CD4-positive, alpha-beta T cell treated with Interleukin-12 subunit alpha and Interleukin-12 subunit beta, for 1 hour (primary cell): Measurements from ENCODE around the gene ASAP2.
"Not testable (repeated sequence)": the region's sequence is repeated elsewhere in the genome, so short reads cannot be mapped to it uniquely, and the experiment has no call there.

ENCODE experiments used
- DNase-seq: peaks from one replicate; pipeline ENCODE4 v3.0.0-alpha.2; 2020

Gene ASAP2

DNA sequence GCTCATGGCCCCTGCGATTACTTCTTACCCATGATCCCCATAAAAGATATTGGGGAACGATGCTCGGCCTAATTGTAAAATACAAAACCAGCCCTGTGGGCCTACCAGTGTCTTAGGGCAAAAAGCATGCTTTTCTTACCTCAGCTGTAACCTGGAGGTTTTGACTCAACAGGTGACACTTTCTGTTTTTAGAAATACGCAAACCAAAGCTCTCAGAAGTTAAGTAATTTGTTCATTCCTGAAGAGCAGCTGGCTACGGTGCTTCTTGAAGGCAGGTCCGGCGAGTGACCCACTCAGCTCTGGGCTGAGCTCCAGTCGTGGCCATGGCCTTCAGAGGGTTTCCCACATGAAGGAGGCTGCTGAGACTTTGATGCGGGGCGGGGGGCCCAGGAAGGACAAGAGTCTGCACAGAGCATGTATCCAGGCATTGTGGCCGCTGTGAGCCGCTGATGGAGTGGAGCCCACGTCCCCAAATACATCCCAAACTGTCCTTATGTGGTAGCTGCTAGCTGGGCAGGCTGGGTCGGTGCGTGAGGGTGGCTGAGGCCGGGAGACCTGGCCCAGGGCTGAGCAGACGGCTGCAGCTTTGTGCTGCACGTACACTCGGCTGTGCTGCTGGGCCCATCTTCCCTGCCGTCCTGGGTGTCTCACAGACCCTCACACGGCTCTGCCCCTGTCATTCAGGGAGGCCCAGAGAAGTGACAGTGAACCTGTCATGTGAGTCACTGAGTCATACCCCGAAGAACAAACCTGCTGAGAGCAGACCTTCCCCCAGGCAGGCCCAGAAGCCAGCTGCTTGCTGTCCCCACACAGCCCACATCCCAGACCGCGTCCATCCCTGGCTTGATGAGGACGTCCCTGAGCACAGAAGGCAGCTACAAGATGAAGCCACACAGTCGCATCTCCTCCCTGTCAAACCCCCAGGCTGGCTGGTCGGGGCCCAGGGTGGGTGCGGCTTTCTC lies 182.6 kb downstream of the ASAP2 start:
- no peak for DNase-seq

DNA sequence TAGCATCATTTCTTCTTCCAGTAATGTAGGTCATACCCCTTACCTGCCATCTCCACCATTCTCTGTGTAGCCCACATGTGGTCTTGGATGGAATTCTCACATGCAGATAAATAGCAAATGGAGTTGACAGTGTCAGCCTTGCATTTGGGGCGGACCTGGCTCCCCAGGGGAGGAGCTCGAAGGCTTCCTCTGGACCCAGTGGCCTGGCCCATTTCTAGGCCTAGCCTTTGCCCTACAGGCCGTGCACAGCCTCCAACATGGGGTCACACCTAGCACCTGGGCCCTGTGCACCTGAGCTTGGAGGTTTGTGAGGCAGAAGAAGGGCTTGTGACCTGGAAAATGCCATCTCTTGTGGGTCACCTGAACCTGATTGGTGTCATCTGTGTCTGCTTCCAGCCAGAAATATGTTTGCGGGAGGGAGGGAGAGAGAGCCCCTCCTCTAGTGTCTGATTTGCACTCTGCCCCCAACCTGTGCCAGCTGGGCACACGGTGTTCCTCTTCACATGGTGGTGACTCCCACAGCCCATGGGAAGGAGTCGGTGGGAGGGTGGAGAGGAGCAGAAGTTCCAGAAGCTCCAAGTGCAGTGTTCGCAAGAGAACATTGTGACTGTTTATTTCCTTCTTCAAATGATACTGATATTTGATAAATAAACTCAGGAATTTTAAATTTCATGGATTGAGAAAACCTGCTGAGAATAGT lies 183.7 kb downstream of the ASAP2 start:
- DNase-seq = no peak

DNA sequence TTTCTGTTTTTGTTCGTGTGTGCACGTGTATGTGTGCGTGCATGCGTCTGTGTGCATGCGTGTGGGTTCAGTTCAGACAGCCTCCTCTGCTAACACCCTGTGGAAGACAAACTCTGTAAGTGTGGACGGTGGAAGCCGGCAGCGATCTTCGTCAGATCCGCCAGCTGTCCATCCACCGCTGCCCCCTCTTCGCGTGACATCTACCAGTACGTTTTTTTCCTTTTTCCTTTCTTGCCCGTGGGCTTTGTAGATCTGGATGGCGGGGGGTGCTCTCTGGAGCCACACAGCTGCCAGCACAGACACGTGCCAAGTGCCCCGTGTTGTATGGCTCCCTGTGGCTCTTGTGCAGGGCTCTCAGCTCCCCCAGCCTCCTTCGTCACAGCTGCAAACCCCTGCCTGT lies 184.4 kb downstream of the ASAP2 start:
- DNase-seq = no peak

DNA sequence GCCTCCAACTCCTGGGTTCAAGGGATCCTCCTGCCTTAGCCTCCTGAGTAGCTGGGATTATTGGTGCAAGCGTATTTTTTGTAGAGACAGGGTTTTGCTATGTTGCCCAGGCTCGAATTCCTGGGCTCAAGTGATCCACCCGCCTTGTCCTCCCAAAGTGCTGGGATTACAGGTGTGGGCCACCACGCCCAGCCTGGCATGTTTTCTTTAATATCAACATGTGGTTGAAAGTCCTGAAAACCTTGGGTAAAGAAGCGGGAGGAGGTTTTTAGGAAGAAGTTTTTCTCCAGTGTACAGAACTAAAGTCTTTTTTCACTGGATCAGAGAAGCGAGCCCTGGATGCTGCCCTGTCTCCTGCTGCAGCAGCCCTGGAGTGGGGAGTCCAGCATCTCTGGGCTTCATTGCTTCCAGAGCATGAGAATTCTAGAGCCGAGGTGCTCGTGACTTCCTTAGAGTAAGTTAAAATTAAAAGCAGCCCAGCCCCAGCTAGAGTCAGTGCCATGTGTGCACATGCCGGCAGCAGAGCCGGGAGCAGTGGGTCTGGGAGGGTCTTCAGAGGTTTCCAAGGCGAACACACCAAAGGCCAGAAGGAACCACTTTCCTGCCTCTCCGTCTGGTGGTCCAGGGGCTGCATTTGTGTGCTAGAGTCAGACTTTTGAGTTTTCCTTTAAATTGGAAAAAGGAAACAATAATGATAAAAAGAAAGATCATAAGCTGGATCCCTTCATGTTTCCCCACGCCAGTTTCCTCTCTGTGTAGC lies 185.5 kb downstream of the ASAP2 start:
- no peak for DNase-seq

DNA sequence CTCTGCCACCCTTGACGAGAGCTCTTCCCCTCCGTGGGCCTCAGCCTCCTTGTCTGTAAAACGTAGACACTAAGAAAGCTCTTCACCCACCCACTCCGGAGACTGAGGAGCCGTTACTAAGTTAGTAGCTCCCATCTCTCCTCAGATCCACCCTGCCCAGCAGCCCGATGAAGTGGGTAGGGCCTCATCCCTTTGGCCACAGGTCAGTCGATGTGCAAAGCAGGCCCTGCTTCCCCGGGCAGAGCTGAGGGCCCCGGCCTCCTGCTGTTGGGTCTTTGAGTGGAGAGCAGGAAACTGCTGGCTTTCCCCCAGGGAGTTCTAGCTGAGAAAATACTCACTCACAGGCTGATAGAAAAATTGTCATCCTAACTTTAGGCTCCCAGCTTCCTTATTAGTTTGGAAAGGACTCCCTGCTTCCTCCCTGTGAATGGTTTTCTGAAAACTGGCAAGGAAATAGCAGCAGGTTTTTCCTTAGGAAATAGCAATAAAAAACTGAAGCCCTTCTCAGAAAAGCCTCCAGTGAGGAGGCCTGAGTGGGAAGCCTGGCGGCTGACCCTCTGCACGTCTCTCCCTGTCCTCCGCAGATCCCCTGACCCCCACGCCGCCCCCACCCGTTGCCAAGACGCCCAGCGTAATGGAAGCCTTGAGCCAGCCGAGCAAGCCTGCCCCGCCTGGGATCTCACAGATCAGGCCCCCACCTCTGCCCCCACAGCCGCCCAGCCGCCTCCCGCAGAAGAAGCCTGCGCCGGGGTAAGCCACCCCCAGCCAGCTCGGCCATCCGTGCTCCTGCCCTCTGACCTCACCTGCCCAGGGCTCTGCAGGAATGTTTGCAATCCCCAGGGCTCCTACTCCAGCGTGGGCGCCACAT lies 186.5 kb downstream of the ASAP2 start:
- DNase-seq = no peak

DNA sequence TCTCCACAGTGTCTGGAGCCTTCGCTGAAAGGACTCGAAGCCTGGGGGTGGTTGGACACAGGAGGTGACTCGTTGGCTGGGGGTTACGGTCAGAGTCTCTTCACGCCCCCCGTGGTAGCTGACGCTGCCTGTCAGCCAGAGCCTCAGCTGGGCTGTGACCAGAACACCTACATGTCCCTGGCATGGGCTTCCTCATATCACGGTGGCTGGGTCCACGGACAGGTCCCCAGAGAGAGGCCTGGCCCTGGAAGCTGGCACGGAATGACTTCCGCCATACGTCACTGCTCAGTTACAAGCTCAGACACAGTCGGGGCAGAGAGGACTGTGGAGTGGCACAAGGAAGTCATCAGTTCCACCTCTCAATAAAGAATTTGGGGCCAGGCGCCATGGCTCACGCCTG lies 188.2 kb downstream of the ASAP2 start:
- DNase-seq = no peak

DNA sequence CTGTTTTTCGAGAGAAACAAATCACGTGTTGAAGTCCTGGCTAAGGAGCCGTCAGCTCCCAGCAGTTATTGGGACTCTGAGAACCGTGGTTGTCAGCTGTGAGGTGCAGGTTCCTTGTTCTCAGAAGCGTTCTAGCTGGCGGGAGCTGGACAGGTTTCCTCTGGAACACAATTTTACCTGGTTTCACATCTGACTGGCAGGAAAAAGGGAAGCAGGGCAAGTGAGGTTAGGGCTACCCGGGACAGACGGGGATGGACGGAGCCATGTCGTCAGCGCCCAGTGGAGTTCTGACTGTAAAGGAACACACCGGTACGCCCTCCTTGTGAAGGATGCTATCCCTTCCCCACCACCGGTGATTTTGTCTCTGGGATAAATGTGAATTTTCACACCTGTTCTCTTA lies 190.6 kb downstream of the ASAP2 start:
- no peak for DNase-seq

DNA sequence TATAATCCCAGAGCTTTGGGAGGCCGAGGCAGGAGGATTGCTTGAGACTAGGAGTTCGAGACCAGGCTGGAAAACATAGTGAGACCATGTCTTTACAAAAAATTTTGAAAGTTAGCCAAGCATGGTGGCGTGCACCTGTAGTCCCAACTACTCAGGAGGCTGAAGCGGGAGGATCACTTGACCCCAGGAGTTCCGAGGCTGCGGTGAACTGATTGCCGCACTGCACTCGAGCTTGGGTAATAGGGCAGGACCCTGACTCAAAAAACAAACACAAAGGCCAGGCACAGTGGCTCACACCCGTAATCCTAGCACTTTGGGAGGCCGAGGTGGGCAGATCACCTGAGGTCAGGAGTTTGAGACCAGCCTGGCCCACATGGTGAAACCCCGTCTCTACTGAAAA lies 191.6 kb downstream of the ASAP2 start:
- not testable (repeated sequence) for DNase-seq

DNA sequence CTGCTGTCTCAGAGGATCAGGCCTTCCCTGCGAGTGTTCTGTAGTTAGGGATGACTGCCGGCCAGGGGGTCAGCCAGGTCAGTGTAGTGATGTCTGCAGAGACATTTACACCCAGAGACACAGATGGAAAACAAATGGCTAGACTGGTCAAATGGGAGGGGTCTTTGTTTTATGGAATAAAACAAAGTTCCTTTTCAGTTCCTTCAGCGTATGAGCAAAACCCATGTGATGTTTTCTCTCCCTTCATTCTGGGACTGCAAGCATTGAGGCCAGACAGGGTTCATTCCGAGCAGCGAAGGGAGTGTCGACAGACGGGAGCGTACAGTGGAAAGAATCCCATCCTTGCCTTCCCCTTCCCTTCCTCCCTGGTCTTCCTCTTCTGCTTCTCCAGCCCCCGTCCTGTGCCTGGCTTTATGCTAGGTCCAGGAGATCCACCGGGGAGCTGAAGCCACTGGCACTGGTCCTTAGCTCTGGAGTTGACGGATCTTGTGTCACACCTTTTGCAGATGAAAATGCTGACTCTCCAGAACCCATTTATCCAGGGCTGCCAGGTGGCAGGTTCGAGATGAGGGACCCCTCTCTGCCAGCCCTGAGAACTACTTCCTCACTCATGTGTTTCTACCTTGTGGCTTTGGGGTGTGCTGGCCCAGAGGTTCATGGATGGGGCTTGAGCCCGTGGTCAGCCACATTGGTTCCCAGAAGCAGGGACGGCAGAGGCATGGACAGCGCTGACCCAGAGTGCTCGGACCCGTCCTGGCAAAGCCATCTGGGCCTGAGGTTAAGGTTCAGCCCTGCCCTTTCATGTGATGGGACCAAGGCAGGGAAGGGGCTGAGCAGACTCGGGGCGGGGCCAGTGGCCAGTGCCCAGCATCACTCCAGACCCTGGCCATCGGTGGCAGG lies 192.5 kb downstream of the ASAP2 start:
- DNase-seq = no peak

DNA sequence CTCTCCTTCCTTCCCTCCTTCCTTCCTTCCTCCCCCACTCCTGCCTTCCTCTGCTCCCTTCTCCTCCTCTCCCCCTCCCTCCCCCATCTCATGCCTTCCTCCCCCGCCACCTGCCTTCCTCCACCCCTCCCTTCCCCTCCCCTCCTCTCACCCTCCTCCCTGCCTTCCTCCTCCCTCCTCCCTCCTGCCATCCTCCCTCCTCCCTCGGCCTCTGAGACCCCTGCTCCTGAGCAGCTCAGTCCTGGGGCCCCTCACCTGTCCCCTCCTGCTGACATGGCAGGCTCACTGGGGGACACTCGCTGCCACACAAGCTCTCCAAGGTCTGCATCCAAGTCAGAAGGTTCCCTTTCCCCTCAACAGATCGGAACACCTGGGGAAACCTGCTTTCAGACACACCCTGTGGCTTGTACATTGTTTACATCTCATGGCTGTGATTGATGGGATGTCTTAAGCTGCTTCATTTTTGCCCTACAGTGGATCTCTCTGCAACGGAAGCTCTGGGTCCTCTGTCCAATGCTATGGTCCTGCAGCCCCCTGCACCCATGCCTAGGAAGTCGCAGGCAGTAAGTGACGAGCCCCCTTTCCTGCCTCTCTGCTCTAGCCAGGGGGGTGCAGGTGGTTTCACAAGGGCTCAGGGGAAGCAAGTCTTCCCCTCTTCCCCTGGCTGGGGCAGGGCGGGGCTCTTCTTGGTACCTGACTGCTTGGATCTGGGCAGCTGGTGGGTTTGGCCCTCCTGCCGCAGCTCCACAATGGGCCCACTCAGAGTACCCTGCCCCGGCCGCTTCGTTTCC lies 193.9 kb downstream of the ASAP2 start:
- DNase-seq = no peak

DNA sequence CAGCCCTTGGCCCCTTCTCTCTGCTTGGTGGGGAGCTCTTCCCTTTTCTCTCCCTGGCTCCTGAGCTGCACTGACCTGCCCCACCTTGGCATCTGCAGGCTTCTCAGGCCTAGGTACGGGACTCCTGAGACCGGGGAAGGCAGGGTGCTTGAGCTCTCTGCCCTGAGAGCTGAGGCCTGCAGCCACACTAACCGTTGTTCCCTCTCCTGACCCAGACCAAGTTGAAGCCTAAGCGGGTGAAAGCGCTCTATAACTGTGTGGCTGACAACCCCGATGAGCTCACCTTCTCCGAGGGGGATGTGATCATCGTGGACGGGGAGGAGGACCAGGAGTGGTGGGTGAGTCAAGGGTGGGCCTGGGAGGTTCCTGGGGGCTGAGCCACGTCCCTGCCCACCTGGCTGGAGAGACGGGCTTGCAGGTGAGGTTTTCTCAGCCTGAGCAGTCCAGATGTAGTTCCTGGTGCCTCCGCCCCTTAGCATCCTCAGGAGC lies 194.5 kb downstream of the ASAP2 start:
- no peak for DNase-seq

DNA sequence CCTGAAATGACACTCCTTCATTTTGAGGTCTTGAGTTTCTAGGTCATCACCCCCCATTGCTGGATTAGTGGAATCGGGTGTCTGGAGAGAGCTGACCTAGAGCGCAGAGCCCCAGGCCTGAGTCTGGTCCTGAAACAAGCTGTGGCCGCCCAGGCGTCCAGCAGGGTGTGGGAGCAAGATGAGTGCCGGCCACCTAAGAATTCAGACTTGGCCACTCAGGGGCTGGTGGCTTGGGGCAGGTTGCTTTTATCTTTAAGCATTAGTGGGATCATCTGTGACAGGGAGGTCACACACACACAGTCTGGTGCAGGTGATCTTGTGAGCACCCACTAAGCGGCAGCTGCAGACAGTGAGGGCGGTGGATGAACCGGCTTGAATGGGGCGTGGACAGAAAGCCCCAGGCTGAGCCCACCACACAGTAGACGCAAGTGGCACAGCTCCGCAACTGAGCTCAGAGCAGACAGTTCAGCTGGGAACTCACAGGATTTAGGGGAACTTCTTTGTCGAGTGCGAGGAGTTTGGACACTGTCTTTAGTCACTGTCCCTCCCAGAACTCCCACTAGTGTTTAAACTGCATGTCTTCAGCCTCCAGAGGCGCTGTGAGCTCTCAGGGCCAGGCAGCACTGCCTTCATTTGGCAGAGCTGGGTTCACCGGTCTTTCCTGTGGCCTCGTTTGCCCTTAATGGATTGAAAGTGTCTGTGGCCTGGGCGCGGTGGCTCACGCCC lies 195.2 kb downstream of the ASAP2 start:
- DNase-seq = no peak

DNA sequence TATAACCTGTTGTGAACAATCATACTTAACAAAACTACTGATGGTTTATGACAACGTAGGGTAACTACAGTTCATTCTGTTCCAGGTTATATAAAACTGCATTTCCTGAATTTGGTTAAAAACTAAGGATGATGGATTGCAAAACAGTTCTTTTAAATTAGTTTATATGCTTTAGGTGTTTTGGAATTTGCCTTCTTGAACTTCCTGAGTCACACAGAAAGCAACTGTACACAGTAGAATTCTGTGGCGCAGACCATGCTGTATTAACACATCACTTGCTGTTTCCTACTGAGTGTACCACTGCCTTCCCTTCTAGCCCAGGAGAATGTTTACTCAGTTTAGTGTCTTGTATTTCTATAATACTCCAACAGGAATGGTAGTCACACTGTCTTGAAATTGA lies 197.3 kb downstream of the ASAP2 start:
- no peak for DNase-seq

DNA sequence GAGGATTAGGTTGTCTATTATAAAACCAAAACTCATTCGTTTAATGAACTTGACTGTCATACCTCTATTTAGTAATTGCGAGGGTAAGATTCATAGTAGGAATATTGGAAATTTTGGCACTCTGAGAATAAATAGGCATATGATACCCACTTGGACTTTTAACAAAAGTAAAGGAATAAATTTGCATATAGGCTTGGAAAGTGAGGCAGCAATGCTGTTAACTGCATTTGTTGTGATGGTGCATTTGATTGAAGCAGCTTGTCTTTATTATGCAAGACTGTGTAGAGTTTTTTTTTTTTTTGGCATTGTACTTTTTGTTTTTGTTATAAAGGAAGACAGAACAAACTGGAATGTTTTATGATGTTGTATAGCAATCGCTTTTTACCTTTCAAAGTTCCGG lies 197.8 kb downstream of the ASAP2 start:
- DNase-seq = no peak

DNA sequence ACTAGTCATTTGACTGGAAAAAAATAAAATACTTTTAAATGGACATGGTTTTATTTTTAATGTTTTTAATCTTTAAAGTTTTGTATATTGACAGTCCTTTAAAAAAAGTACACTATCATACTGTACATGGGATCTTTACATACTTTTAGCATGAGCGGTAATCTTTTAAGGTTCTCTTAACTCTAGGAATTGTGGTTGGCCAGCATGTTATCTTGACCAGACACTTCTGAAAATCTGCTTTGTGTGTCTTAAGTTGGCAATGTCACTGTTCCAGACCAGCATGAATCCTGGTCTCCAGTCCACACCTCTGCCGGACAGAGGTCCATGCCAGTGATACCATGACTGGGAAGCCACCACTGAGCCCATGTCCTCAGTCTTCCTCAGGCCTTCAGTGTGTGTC lies 199.0 kb downstream of the ASAP2 start:
- no peak for DNase-seq

DNA sequence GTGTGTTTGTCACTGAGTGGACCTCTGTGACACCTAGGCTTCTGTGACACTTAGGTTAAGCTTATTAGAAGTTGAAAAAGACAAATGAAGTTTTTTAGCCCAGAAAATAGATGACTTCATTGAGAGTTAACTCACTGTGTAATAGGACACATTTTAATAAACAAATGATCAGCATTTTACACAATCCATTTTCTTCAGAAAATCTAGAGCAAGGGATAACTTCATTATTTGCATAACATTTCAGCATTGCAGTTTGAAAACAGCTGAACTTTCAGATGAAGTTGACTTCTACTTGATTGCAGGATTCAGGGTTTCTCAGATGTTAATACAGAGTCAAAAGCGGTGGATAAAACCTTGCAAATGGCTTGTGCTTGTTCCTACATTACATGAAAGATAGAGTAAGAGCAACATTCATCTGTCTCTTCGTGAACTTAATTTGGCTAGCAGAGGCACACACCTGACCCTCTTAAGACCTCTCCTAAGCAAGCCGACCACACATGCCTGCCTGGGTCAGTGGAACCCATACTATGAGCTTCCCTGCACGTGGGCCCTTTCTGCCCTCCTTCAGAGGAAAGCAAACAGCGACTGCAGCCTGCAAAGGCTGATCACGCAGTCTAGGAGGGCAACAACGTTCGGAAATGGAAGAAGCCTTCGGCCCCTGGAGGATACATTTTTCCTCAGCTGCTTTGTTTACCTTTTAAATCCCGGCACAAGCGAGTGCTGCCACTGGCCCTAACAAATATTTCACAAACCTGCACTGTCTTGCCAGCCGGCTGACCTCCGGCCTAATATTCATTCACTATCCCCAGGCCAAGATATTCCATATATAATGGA lies 200.1 kb downstream of the ASAP2 start:
- DNase-seq = no peak

DNA sequence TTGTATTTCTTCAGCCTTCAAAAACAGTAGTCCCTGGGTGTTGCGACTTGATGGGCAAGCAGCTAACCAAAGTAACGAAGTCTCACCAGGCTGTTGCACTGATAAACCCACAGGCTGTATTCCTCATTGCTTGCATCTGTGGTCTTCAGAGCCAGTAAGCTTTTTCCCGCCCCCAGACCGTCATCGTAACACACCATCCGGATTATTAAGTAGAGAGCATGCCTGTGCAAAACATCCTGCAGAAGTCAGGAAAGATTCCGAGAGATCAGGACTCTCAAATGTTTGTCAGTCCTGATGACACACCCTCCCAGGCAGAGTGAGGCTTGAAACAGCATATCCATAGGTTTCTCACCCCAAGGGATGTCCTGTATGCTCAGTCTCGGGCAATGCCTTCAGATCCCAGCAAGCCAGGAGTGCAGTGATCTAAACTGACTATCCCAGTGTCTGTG lies 200.8 kb downstream of the ASAP2 start:
- no peak for DNase-seq

DNA sequence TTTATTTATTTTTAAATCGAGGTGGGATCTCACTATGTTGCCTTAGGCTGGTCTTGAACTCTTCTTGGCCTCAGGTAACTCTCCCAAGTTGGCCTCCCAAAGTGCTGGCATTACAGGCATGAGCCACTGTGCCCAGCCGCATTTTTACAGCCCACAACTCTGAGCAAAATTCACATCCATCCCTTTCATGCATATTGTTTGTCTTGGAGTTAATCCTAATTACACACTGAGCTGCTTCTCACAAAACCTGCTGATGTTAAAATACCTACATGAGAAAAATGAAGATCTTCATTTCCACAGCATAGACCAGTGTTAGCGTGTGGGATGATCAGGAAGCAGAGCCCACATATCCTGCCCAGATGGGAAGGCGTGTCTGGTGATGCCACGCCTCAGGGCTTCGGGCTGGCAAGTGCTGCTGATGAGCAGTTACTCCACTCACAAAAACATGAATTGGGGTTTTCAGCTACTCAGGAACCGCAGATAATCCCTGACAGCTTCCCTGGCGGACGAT lies 202.1 kb downstream of the ASAP2 start:
- no peak for DNase-seq
